Panc1 (cell line): ENCODE data around the gene CDH8. TPM values are rescaled to one million over a fixed set of nuclear protein-coding genes. Genes with fewer than 3 reads are reported as not detected.

Source experiments
- ATAC-seq: fragments of 200-7000 bp; cut with Tn5 transposase; 2 replicates; pipeline ENCODE4 v1.9.1; 2020; ENCODE audit warnings: mild to moderate bottlenecking, moderate library complexity
- BruUV-seq: library from RNA; stranded (reverse); fragments of 400-500 nt; replicated peaks from 2 replicates; lab custom pipeline; 2021; lab: Mats Ljungman, UMichigan
- CTCF ChIA-PET: fragments of 300-600 bp; sonication (Branson Sonifier 250); formaldehyde crosslinking; loops from one replicate; lab custom pipeline; 2022; ENCODE audit warnings: antibody characterized with exemption; lab: Charles Lee
- POLR2A ChIA-PET: fragments of 300-600 bp; sonication (Branson Sonifier 250); formaldehyde crosslinking; loops from one replicate; lab custom pipeline; 2022; ENCODE audit warnings: antibody characterized with exemption; lab: Charles Lee
- DNase-seq: peaks from one replicate; pipeline ENCODE4 v3.0.0-alpha.2; 2010; ENCODE audit warnings: low read depth, low spot score
- H3K27ac ChIP-seq: 2 replicates; pipeline ENCODE4 v1.5.1; 2011; ENCODE audit warnings: mild to moderate bottlenecking, low read length, inconsistent platforms
- H3K27me3 ChIP-seq: fragments of 200-500 bp; sonication (Bioruptor generic); 2 replicates; pipeline ENCODE4 v1.6.0; 2014; ENCODE audit warnings: low read length, inconsistent platforms; ENCODE audit not compliant: control insufficient read depth, insufficient read depth
- H3K36me3 ChIP-seq: fragments of 200-500 bp; sonication (Bioruptor generic); 2 replicates; pipeline ENCODE4 v1.5.1; 2014; ENCODE audit warnings: inconsistent platforms, mild to moderate bottlenecking, low read length, moderate library complexity; ENCODE audit not compliant: control insufficient read depth, insufficient read depth
- H3K4me1 ChIP-seq: 2 replicates; pipeline ENCODE4 v1.5.1; 2011; ENCODE audit warnings: inconsistent platforms, mild to moderate bottlenecking, low read length, moderate library complexity; ENCODE audit not compliant: control insufficient read depth, insufficient read depth
- H3K4me3 ChIP-seq, 2 experiments: 2 replicates each; pipeline ENCODE4 v1.5.1; 2011 to 2012; ENCODE audit warnings: low read depth in 2 of 2, low read length in 2 of 2, mild to moderate bottlenecking in 2 of 2, inconsistent platforms in 1 of 2, moderate library complexity in 1 of 2
- H3K9me3 ChIP-seq: fragments of 200-500 bp; sonication (Bioruptor generic); 2 replicates; pipeline ENCODE4 v1.5.1; 2014; ENCODE audit warnings: low read depth, mild to moderate bottlenecking, inconsistent platforms, low read length, moderate library complexity; ENCODE audit not compliant: control insufficient read depth, insufficient read depth
- POLR2AphosphoS5 ChIP-seq: IDR thresholded peaks from 2 replicates; pipeline ENCODE4 v1.6.1; 2012; ENCODE audit warnings: mild to moderate bottlenecking, low read depth, low read length, moderate library complexity
- SIN3A ChIP-seq: IDR thresholded peaks from 2 replicates; pipeline ENCODE4 v1.6.1; 2012; ENCODE audit warnings: low read depth, mild to moderate bottlenecking, low read length, moderate library complexity, borderline replicate concordance; ENCODE audit not compliant: insufficient read depth
- TCF7L2 ChIP-seq: IDR thresholded peaks from 2 replicates; pipeline ENCODE4 v1.6.1; 2011; ENCODE audit warnings: mild to moderate bottlenecking, low read depth, low read length, inconsistent platforms
- in situ Hi-C: cut with HindIII; loops from 2 replicates; pipeline ENCODE4 v1.10.0; 2016; ENCODE audit warnings: low sequenced_read_pairs, low pct_unique_long_range_greater_than_20kb
- intact Hi-C: fragments of 100-400 bp; cut with micrococcal nuclease; formaldehyde crosslinking; loops from one replicate; pipeline ENCODE4 v1.10.0; 2022; ENCODE audit not compliant: unreplicated experiment
- total RNA-seq: library from RNA; stranded (reverse); gene quantifications from one replicate; pipeline ENCODE4 v1.2.1, GENCODE V29; 2021; ENCODE audit not compliant: unreplicated experiment
- TF ChIP-seq, protein P1 (sequence below), 2 experiments: IDR thresholded peaks; 2 replicates each; pipeline ENCODE4 v1.6.1; 2011 to 2012; ENCODE audit warnings: low read depth in 2 of 2, control low read depth in 1 of 2, low read length in 1 of 2, mild to moderate bottlenecking in 1 of 2, moderate library complexity in 1 of 2; ENCODE audit not compliant: insufficient read depth in 1 of 2
- TF ChIP-seq, protein P2 (sequence below): fragments of 450-650 bp; IDR thresholded peaks from 2 replicates; pipeline ENCODE4 v1.5.1; 2017; ENCODE audit warnings: mild to moderate bottlenecking

Gene CDH8
- total RNA-seq, 1 experiment from 2014 or later, result 0.21 TPM

DNA sequence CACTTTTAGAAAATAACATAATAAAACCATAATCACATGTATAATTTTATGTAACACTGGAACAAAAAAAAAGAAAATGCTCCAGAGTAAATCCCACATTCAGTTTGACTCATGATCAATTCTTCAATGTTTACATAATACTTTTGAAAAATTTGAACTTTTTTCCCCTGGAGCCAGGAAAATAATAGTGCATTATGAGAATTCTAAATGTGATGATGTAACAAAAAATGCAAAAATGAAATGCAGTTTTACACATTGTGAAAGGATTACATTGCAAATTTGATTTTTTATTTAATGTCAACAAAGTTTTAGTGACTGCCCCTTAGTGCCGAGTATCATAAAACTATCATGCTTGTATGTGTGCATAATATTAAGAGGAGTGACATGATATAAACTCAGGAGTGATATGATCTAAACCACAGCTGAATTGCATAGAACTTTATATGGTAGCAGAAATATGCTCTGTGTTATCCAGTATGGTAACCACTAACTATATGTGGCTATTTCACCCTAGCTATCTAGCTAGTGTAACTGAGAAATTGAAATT, 238.2 kb downstream of the CDH8 start:
- Histone ChIP-seq H3K4me1 (no peaks in the 10 kb centered on the region), H3K27ac (no peak overlapping the region), H3K4me3 (no peak overlapping the region), H3K9me3 (no peaks in the 10 kb centered on the region), H3K36me3 (no peaks in the 10 kb centered on the region), H3K27me3 (no peaks in the 10 kb centered on the region)
- CTCF ChIA-PET, result no interaction called here
- ATAC-seq, result no peak
- no TSS peak for BruUV-seq
- TF ChIP-seq POLR2AphosphoS5 (no peak), TCF7L2 (no peak), SIN3A (no peak)
- TF ChIP-seq, protein P1, sequence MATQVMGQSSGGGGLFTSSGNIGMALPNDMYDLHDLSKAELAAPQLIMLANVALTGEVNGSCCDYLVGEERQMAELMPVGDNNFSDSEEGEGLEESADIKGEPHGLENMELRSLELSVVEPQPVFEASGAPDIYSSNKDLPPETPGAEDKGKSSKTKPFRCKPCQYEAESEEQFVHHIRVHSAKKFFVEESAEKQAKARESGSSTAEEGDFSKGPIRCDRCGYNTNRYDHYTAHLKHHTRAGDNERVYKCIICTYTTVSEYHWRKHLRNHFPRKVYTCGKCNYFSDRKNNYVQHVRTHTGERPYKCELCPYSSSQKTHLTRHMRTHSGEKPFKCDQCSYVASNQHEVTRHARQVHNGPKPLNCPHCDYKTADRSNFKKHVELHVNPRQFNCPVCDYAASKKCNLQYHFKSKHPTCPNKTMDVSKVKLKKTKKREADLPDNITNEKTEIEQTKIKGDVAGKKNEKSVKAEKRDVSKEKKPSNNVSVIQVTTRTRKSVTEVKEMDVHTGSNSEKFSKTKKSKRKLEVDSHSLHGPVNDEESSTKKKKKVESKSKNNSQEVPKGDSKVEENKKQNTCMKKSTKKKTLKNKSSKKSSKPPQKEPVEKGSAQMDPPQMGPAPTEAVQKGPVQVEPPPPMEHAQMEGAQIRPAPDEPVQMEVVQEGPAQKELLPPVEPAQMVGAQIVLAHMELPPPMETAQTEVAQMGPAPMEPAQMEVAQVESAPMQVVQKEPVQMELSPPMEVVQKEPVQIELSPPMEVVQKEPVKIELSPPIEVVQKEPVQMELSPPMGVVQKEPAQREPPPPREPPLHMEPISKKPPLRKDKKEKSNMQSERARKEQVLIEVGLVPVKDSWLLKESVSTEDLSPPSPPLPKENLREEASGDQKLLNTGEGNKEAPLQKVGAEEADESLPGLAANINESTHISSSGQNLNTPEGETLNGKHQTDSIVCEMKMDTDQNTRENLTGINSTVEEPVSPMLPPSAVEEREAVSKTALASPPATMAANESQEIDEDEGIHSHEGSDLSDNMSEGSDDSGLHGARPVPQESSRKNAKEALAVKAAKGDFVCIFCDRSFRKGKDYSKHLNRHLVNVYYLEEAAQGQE (IDR thresholded peaks at IDR 0.05; ENCODE audit: insufficient read depth in 1 of 2, low read depth in 2 of 2, low read length in 1 of 2), result no peak
- TF ChIP-seq, protein P2, sequence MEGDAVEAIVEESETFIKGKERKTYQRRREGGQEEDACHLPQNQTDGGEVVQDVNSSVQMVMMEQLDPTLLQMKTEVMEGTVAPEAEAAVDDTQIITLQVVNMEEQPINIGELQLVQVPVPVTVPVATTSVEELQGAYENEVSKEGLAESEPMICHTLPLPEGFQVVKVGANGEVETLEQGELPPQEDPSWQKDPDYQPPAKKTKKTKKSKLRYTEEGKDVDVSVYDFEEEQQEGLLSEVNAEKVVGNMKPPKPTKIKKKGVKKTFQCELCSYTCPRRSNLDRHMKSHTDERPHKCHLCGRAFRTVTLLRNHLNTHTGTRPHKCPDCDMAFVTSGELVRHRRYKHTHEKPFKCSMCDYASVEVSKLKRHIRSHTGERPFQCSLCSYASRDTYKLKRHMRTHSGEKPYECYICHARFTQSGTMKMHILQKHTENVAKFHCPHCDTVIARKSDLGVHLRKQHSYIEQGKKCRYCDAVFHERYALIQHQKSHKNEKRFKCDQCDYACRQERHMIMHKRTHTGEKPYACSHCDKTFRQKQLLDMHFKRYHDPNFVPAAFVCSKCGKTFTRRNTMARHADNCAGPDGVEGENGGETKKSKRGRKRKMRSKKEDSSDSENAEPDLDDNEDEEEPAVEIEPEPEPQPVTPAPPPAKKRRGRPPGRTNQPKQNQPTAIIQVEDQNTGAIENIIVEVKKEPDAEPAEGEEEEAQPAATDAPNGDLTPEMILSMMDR, result no peak
- POLR2A ChIA-PET, result no interaction called here
- in situ Hi-C loops (no loop called here), intact Hi-C loops (no loop called here)
- no peak for DNase-seq

DNA sequence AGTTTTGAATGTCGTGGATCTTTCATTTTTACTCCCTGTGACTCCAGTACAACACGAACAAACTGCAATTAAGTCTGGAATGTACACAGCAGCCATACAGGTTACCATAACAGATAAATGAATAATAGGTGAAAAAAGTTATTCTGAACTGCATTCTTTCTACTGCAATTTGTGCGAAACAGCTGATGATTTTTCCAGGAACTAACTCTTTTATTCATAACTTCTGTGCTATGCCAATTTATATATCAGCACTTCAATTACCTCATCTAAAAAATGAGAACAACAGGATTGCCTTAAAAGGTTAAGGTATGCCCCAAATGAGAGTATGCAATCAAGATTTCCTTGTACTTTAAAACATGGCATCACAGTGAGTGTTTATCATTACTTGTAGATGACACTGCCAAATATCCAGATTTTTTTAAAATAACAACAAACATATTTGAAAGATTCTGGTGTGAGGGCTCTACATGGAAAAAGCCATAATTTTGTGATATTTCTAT, 238.9 kb downstream of the CDH8 start:
- CTCF ChIA-PET, result no interaction called here
- H3K9me3 ChIP-seq, result no peaks in the 10 kb centered on the region
- ATAC-seq, result no peak
- in situ Hi-C loops, result no loop called here
- no peaks in the 10 kb centered on the region for H3K36me3 ChIP-seq
- DNase-seq, result no peak
- no TSS peak for BruUV-seq
- no peak overlapping the region for H3K27ac ChIP-seq
- intact Hi-C loops, result no loop called here
- H3K4me1 ChIP-seq, result no peaks in the 10 kb centered on the region
- no peaks in the 10 kb centered on the region for H3K27me3 ChIP-seq
- TF ChIP-seq SIN3A (no peak), TCF7L2 (no peak), POLR2AphosphoS5 (no peak)
- TF ChIP-seq, protein P1 (IDR thresholded peaks at IDR 0.05; ENCODE audit: insufficient read depth in 1 of 2, low read depth in 2 of 2, low read length in 1 of 2), result no peak
- TF ChIP-seq, protein P2, result no peak
- no peak overlapping the region for H3K4me3 ChIP-seq
- POLR2A ChIA-PET, result no interaction called here
